Parathyroid adenoma (tissue), 2 donors: ENCODE results near the gene SPACA9.

ENCODE experiments used
- H2AFZ ChIP-seq: fragments of 300-600 bp; sonication (generic); one replicate; pipeline ENCODE4 v1.7.0; 2017; ENCODE audit warnings: antibody characterized with exemption, mild to moderate bottlenecking
- H3K27ac ChIP-seq: fragments of 300-600 bp; sonication (generic); one replicate; pipeline ENCODE4 v1.7.0; 2017
- H3K27me3 ChIP-seq: fragments of 300-600 bp; sonication (generic); one replicate; pipeline ENCODE4 v1.7.0; 2017; ENCODE audit warnings: low read length; ENCODE audit not compliant: control insufficient read depth, insufficient read depth
- H3K36me3 ChIP-seq: fragments of 300-600 bp; sonication (generic); one replicate; pipeline ENCODE4 v1.7.0; 2017; ENCODE audit warnings: low read length; ENCODE audit not compliant: control insufficient read depth, insufficient read depth
- H3K4me1 ChIP-seq: fragments of 300-600 bp; sonication (generic); one replicate; pipeline ENCODE4 v1.7.0; 2017; ENCODE audit warnings: control low read depth
- H3K4me2 ChIP-seq: fragments of 300-600 bp; sonication (generic); one replicate; pipeline ENCODE4 v1.7.0; 2017; ENCODE audit warnings: low read length
- H3K4me3 ChIP-seq: fragments of 300-600 bp; sonication (generic); one replicate; pipeline ENCODE4 v1.7.0; 2017; ENCODE audit warnings: low read depth, low read length
- H3K79me2 ChIP-seq: fragments of 300-600 bp; sonication (generic); one replicate; pipeline ENCODE4 v1.7.0; 2017; ENCODE audit warnings: control low read depth
- H3K9ac ChIP-seq: fragments of 300-600 bp; sonication (generic); one replicate; pipeline ENCODE4 v1.7.0; 2017; ENCODE audit warnings: mild to moderate bottlenecking
- H3K9me3 ChIP-seq: fragments of 300-600 bp; sonication (generic); one replicate; pipeline ENCODE4 v1.7.0; 2017; ENCODE audit warnings: low read length; ENCODE audit not compliant: control insufficient read depth
- CTCF ChIP-seq: fragments of 300-600 bp; sonication (generic); IDR thresholded peaks from one replicate; pipeline ENCODE4 v1.7.0; 2017; ENCODE audit warnings: antibody characterized with exemption, mild to moderate bottlenecking
- donor health status: primary hyperparathyroidism.

Gene SPACA9

DNA sequence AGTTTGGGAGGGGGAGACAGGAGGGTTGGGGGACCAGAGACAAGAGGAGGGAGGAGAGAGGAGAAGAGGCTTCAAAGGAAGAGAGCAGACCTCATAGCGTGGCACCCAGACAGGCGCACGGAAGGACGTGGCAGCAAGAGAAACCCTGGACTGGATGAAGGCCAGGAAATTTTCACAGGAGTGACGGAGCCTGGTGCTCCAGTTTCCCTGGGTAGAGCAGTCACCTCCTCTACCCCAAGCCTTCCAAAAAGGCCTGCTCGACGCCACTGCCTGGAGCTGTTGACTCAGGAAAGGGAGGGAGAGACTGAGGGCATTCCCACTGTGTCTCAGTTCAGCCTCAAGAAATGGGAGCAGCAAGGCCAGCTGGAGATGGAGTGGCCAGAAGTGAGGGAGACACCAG, 19.9 kb upstream of the SPACA9 start:
- Histone ChIP-seq H3K9me3 (no peaks in the 10 kb centered on the region), H3K36me3 (no peaks in the 10 kb centered on the region), H3K27ac (no peak overlapping the region), H3K79me2 (no peaks in the 10 kb centered on the region), H3K4me1 (no peaks in the 10 kb centered on the region), H2AFZ (no peak overlapping the region), H3K4me2 (no peak overlapping the region), H3K4me3 (no peak overlapping the region), H3K27me3 (no peaks in the 10 kb centered on the region), H3K9ac (no peak overlapping the region)
- TF ChIP-seq CTCF: no peak

GRCh38 chr9:132861666-132862065, 17.0 kb upstream of the SPACA9 start:
- TF ChIP-seq CTCF: no peak
- Histone ChIP-seq H3K36me3 (no peaks in the 10 kb centered on the region), H3K79me2 (no peaks in the 10 kb centered on the region), H3K27ac (no peak overlapping the region), H3K9me3 (no peaks in the 10 kb centered on the region), H3K4me1 (no peaks in the 10 kb centered on the region), H3K27me3 (no peaks in the 10 kb centered on the region), H3K4me3 (no peak overlapping the region), H3K9ac (no peak overlapping the region), H2AFZ (no peak overlapping the region), H3K4me2 (no peak overlapping the region)

DNA sequence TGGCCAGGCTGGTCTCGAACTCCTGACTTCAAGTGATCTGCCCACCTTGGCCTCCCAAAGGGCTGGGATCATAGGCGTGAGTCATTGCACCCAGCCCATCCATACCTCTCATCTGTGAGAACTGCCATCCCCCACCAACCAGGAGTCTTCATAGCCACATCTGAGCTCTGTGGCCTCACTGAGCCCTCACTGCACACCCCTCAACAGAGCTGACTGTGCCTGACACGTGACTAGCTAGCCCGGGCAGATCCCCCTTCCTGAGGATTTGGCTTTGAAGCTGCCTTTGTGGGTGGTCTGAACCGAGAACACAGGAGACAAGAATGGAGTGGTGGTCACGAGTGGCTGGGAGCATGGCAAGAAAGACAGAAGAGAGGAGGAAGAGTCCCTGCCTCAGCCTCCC, 16.2 kb upstream of the SPACA9 start:
- H3K27ac ChIP-seq: no peak overlapping the region
- H3K79me2 ChIP-seq: no peaks in the 10 kb centered on the region
- H3K4me3 ChIP-seq: no peak overlapping the region
- H3K36me3 ChIP-seq: no peaks in the 10 kb centered on the region
- H3K27me3 ChIP-seq: no peaks in the 10 kb centered on the region
- H3K4me2 ChIP-seq: no peak overlapping the region
- no peak for TF ChIP-seq CTCF
- no peak overlapping the region for H2AFZ ChIP-seq
- no peak overlapping the region for H3K9ac ChIP-seq
- no peaks in the 10 kb centered on the region for H3K9me3 ChIP-seq
- no peaks in the 10 kb centered on the region for H3K4me1 ChIP-seq

- no peak overlapping the region for H3K27ac ChIP-seq
- no peak for TF ChIP-seq CTCF
- no peaks in the 10 kb centered on the region for H3K27me3 ChIP-seq
- H3K9me3 ChIP-seq: no peaks in the 10 kb centered on the region
- no peaks in the 10 kb centered on the region for H3K36me3 ChIP-seq
- H3K4me3 ChIP-seq: no peak overlapping the region
- no peak overlapping the region for H3K9ac ChIP-seq
- H3K79me2 ChIP-seq: no peaks in the 10 kb centered on the region
- H3K4me2 ChIP-seq: no peak overlapping the region
- H2AFZ ChIP-seq: no peak overlapping the region
- H3K4me1 ChIP-seq: no peaks in the 10 kb centered on the region
Measured at GRCh38 chr9:132863096-132863495, 15.6 kb upstream of the SPACA9 start.

DNA sequence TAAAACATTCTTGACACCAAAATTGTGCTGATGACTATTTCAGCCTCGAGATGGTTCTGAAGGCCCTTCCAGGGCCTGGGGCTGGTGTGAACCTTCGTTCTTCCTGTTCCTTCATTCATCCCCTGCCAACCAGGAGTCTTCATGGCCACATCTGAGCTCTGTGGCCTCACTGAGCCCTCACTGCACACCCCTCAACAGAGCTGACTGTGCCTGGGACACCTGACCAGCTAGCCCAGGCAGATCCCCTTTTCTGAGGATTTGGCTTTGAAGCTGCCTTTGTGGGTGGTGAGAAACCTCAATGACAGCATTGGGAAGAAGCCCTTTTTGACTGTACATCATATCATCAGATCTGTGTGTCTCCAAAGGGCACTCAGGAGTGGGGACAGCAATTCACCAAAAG, 14.4 kb upstream of the SPACA9 start:
- Histone ChIP-seq H3K9me3 (no peaks in the 10 kb centered on the region), H3K79me2 (no peaks in the 10 kb centered on the region), H3K4me1 (no peaks in the 10 kb centered on the region), H3K4me2 (no peak overlapping the region), H3K27me3 (no peaks in the 10 kb centered on the region), H3K36me3 (no peaks in the 10 kb centered on the region), H2AFZ (no peak overlapping the region), H3K4me3 (no peak overlapping the region), H3K9ac (no peak overlapping the region), H3K27ac (no peak overlapping the region)
- TF ChIP-seq CTCF: no peak
